DMS53 treated with DMSO at 0.1 percent for 48 hours (cell line): ENCODE data around the gene EGFL7.
"Not testable (repeated sequence)": the region's sequence is repeated elsewhere in the genome, so short reads cannot be mapped to it uniquely, and the experiment has no call there.

Experiments
- DNase-seq: peaks from one replicate; lab custom pipeline; 2025; ENCODE audit not compliant: unreplicated experiment; lab: John Stamatoyannopoulos, UW

The EGFL7 gene

GRCh38 chr9:136695955-136696354, 33.2 kb downstream of the EGFL7 start:
- DNase-seq, result peak; percentile 82

GRCh38 chr9:136696502-136696901, 33.8 kb downstream of the EGFL7 start:
- no peak for DNase-seq

- peak; percentile 30 for DNase-seq
Measured at GRCh38 chr9:136697146-136697820, 34.6 kb downstream of the EGFL7 start.

GRCh38 chr9:136697821-136698526, 35.3 kb downstream of the EGFL7 start:
- peak; percentile 91 for DNase-seq

- peak; percentile 27 for DNase-seq
Measured at GRCh38 chr9:136698635-136699246, 36.0 kb downstream of the EGFL7 start.

GRCh38 chr9:136700304-136700703, 37.6 kb downstream of the EGFL7 start:
- no peak for DNase-seq

GRCh38 chr9:136700959-136701667, 38.4 kb downstream of the EGFL7 start:
- peak; percentile 69 for DNase-seq

GRCh38 chr9:136701668-136702053, 38.9 kb downstream of the EGFL7 start:
- DNase-seq, result peak; percentile 16

- DNase-seq, result no peak
Measured at GRCh38 chr9:136703276-136703860, 40.7 kb downstream of the EGFL7 start.

- not testable (repeated sequence) for DNase-seq
Measured at GRCh38 chr9:136704741-136705140, 42.0 kb downstream of the EGFL7 start.

- DNase-seq, result no peak
Measured at GRCh38 chr9:136705564-136705963, 42.8 kb downstream of the EGFL7 start.

- no peak for DNase-seq
Measured at GRCh38 chr9:136707011-136707410, 44.3 kb downstream of the EGFL7 start.

- no peak for DNase-seq
Measured at GRCh38 chr9:136707849-136708517, 45.3 kb downstream of the EGFL7 start.

GRCh38 chr9:136709454-136710109, 46.9 kb downstream of the EGFL7 start:
- DNase-seq, result no peak

- no peak for DNase-seq
Measured at GRCh38 chr9:136710543-136710942, 47.8 kb downstream of the EGFL7 start.

GRCh38 chr9:136711219-136711648, 48.5 kb downstream of the EGFL7 start:
- not testable (repeated sequence) for DNase-seq

- peak; percentile 49 for DNase-seq
Measured at GRCh38 chr9:136711751-136712689, 49.3 kb downstream of the EGFL7 start, which contains the start of gene DIPK1B. DIPK1B (plus strand) TSS chr9:136712572; CDS start chr9:136712666, 94 bp downstream.

- no peak for DNase-seq
Measured at GRCh38 chr9:136712690-136713544, 50.2 kb downstream of the EGFL7 start.
